ENCODE measurements around the gene KDM2B. TPM values are rescaled to one million over a fixed set of nuclear protein-coding genes. Genes with fewer than 3 reads are reported as not detected.

Gene KDM2B
- total RNA-seq, 1 experiment from 2014 or later = 15.5 TPM

GRCh38 chr12:121539908-121540307 lies 40.9 kb downstream of the KDM2B start:
- H3K27me3 Mint-ChIP-seq (ENCODE audit: insufficient read depth, unreplicated experiment) = no peaks in the 10 kb centered on the region
- H3K9me3 Mint-ChIP-seq (ENCODE audit: unreplicated experiment) = no peaks in the 10 kb centered on the region
- peaks cover 5% of the 10 kb centered on the region for H3K36me3 Mint-ChIP-seq (ENCODE audit: insufficient read depth, unreplicated experiment)
- no peak for TF ChIP-seq CTCF (IDR thresholded peaks at IDR 0.05; ENCODE audit: unreplicated experiment)
- peaks cover 12% of the 10 kb centered on the region for H3K4me1 Mint-ChIP-seq (ENCODE audit: insufficient read depth, unreplicated experiment)
- H3K27ac Mint-ChIP-seq (ENCODE audit: low read depth, unreplicated experiment) = no peak overlapping the region
- BruUV-seq (replicated peaks) = no TSS peak
- CTCF ChIA-PET = interaction anchor here (0.8 kb wide), 1 partner anchor 13 kb away, joined by 3 read pairs; no protein-coding TSS in a partner anchor
- intact Hi-C loops (cut with micrococcal nuclease) = no loop called here
- H3K4me3 Mint-ChIP-seq (ENCODE audit: unreplicated experiment) = no peak overlapping the region
- no peak for DNase-seq (ENCODE audit: unreplicated experiment)
- POLR2A ChIA-PET = interaction anchor here (0.9 kb wide), 1 partner anchor 87 kb away, joined by 4 read pairs; the partner anchor contains the start of gene ORAI1

DNA sequence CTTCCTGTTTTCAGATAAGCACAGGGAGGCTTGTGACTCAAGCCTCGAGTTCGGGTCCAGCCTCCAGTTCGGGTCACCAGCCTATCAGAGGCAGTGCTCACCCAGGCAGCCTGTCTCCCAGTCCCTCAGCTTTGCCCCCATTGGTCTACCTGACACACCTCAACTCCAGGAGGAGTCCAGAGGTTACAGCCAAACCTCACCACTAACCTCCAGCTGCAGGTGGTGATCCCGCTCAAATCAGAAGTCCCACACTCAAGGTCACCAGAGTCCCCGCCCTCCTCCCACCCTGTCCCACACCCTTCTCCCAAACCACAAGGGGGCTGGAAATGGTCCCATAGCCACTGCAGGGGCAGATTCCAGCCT lies 42.1 kb downstream of the KDM2B start:
- Mint-ChIP-seq H3K4me3 (ENCODE audit: unreplicated experiment) (peak overlapping the region; percentile 77), H3K27ac (ENCODE audit: low read depth, unreplicated experiment) (peak overlapping the region; percentile 76), H3K27me3 (ENCODE audit: insufficient read depth, unreplicated experiment) (no peaks in the 10 kb centered on the region), H3K9me3 (ENCODE audit: unreplicated experiment) (no peaks in the 10 kb centered on the region), H3K4me1 (ENCODE audit: insufficient read depth, unreplicated experiment) (peaks cover 12% of the 10 kb centered on the region), H3K36me3 (ENCODE audit: insufficient read depth, unreplicated experiment) (peaks cover 5% of the 10 kb centered on the region)
- POLR2A ChIA-PET = interaction anchor here (0.9 kb wide), 1 partner anchor 88 kb away, joined by 4 read pairs; the partner anchor contains the start of gene ORAI1
- peak; percentile 27 for DNase-seq (ENCODE audit: unreplicated experiment)
- CTCF ChIA-PET = interaction anchor here (1.2 kb wide), 1 partner anchor 14 kb away, joined by 7 read pairs; no protein-coding TSS in a partner anchor
- intact Hi-C loops (cut with micrococcal nuclease) = no loop called here
- BruUV-seq (replicated peaks) = no TSS peak
- no peak for TF ChIP-seq CTCF (IDR thresholded peaks at IDR 0.05; ENCODE audit: unreplicated experiment)

GRCh38 chr12:121537814-121538698 lies 42.8 kb downstream of the KDM2B start:
- no peak for DNase-seq (ENCODE audit: unreplicated experiment)
- Mint-ChIP-seq H3K9me3 (ENCODE audit: unreplicated experiment) (no peaks in the 10 kb centered on the region), H3K27ac (ENCODE audit: low read depth, unreplicated experiment) (peak overlapping the region; percentile 76), H3K4me1 (ENCODE audit: insufficient read depth, unreplicated experiment) (peaks cover 12% of the 10 kb centered on the region), H3K4me3 (ENCODE audit: unreplicated experiment) (peak overlapping the region; percentile 78), H3K36me3 (ENCODE audit: insufficient read depth, unreplicated experiment) (peaks cover 5% of the 10 kb centered on the region), H3K27me3 (ENCODE audit: insufficient read depth, unreplicated experiment) (no peaks in the 10 kb centered on the region)
- no TSS peak for BruUV-seq (replicated peaks)
- ChIA-PET CTCF (interaction anchor here (1.2 kb wide), 1 partner anchor 14 kb away, joined by 7 read pairs; no protein-coding TSS in a partner anchor), POLR2A (no interaction called here)
- TF ChIP-seq CTCF (IDR thresholded peaks at IDR 0.05; ENCODE audit: unreplicated experiment) = no peak
- intact Hi-C loops (cut with micrococcal nuclease) = no loop called here
